Embryonic facial prominence (tissue), 1 donor: ENCODE data around the gene HIRA.
"Not testable (repeated sequence)": the region's sequence is repeated elsewhere in the genome, so short reads cannot be mapped to it uniquely, and the experiment has no call there.

Experiments
- DNase-seq: peaks from one replicate; pipeline ENCODE4 v3.0.0-alpha.2; 2016; ENCODE audit errors: extremely low spot score

The HIRA gene

DNA sequence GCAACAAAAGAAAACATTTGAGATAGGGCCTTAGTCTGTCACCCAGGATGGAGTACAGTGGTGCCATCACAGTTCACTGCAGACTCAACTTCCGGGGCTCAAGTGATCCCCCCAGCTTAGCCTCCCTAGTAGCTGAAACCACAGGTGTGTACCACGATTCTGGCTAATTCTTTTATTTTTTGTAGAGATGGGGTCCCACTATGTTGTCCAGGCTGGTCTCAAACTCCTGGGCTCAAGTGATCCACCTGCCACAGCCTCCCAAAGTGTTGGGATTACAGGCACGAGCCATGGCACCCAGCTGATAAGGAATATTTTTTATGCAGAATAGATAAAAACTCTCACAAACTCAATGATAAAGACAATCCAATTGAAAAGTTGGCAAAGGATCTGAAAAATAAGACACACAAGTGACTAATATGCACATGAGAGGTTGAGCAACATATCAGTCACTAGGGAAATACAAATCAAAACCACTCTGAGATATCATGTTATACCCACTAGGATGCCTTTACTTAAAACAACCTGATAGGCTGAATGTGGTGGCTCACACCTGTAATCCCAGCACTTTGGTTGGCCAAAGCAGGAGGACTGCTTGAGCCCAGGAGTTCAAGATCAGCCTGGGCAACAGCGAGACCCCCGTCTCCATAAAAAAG, 106.1 kb downstream of the HIRA start:
- no peak for DNase-seq

DNA sequence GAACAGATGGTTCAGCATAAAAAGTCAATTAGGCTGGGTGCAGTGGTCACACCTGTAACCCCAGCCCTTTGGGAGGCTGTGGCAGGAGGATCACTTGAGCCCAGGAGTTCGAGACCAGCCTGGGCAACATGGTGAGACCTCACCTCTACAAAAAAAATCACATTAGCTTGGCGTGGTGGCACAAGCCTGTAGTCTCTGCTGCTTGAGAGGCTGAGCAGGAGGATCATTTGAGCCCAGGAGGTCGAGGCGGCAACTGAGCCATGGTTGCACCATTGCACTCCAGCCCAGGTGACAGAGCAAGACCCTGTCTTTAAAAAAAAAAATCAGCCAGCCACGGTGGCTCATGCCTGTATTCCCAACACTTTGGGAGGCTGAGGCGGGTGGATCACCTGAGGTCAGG, 108.1 kb downstream of the HIRA start:
- not testable (repeated sequence) for DNase-seq

DNA sequence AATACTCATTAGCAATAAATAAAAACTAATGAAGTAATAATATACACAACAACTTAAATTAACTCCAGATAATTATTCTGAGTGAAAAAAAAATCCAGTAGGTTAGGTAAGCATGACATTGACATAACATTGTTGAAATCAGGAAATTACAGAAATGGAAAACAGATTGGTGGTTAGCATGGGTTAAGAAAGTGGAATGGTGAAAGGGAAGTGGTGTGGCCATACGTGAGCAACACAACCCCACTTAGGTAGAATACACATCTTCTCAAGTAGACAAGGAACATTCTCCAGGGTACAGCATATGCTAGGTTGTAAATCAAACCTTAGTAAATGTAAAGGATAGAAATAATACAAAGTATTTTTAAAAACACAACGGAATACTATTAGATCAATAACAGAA, 109.8 kb downstream of the HIRA start:
- DNase-seq = no peak

DNA sequence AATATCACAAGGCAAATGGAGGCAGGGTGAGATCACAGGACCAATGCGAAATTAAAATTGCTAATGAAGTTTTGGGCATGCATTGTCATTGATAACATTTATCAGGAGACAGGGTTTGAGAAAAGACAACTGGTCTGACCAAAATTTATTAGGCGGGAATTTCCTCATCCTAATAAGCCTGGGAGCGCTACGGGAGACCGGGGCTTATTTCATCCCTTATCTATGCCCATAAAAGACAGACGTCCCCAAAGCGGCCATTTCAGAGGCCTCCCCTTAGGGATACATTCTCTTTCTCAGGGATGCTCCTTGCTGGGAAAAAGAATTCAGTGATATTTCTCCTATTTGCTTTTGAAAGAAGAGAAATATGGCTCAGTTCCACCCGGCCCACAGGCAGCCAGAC, 111.4 kb downstream of the HIRA start:
- DNase-seq = not testable (repeated sequence)

DNA sequence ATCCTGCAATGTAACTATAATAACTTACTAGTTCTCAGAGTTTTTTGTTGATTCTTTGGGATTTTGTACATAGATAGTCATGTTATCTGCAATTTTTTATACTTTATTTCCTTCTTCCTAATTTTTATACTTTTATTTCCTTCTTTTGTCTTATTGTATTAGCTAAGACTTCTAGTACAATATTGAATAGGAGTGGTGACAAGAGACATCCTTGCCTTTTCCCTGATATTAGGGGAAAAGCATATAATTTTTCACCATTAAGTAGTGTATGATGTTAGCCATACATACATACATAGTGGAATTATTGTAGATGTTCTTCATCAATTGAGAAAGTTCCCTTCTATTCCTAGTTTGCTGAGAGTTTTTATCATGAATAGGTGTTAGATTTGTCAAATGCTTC, 112.3 kb downstream of the HIRA start:
- DNase-seq = no peak

DNA sequence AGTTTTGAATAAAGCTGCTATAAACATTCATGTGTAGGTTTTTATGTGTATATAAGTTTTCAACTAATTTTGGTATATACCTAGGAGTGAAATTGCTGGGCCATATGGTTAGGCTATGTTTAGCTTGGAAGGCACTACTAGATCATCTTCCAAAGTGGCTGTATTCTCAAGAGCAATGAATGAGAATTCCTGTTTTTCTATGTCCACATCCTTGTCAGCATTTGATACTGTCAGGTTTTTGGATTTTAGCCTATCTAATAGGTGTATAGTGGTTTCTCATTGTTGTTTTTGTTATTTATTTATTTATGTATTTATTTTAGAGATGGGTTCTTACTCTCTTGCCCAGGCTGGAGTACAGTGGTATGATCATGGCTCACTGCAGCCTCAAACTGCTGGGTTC, 113.7 kb downstream of the HIRA start:
- no peak for DNase-seq

- DNase-seq = no peak
These were observed 123.7 kb downstream of the HIRA start for GRCh38 chr22:19307872-19308271.

DNA sequence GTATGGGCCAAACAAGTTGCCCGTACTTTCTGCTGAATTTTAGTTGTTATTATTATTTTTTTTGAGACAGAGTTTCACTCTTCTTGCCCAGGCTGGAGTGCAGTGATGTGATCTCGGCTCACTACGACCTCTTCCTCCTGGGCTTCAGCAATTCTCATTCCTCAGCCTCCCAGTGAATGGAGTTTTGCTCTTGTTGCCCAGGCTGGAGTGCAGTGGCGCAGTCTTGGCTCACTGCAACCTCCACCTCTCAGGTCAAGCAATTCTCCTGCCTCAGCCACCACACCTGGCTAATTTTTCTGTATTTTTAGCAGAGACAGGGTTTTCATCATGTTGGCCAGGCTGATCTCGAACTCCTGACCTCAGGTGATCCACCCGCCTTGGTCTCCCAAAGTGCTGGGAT, 125.0 kb downstream of the HIRA start:
- DNase-seq = not testable (repeated sequence)

GRCh38 chr22:19304547-19304946, 127.0 kb downstream of the HIRA start:
- no peak for DNase-seq

- no peak for DNase-seq
These were observed 127.7 kb downstream of the HIRA start for GRCh38 chr22:19303785-19304184.

DNA sequence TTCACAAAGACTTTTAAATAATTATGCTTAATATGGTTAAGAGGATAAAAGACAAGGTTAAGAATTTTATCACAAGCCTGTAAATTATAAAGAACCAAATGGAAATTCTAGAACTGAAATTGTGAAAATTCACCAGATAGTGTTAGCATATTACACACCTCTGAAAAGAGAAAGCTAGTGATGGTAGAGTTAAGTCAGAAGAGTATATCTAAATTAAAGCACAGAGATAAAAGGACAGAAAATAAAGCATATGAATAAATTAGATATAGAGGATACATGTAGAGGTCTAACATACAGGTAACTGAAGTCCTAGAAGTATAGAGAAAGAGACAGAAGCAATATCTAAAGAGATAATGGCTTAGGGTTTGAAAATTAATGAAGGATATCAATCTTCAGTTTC, 135.8 kb downstream of the HIRA start:
- no peak for DNase-seq

GRCh38 chr22:19292458-19293230, 138.9 kb downstream of the HIRA start:
- DNase-seq = no peak

DNA sequence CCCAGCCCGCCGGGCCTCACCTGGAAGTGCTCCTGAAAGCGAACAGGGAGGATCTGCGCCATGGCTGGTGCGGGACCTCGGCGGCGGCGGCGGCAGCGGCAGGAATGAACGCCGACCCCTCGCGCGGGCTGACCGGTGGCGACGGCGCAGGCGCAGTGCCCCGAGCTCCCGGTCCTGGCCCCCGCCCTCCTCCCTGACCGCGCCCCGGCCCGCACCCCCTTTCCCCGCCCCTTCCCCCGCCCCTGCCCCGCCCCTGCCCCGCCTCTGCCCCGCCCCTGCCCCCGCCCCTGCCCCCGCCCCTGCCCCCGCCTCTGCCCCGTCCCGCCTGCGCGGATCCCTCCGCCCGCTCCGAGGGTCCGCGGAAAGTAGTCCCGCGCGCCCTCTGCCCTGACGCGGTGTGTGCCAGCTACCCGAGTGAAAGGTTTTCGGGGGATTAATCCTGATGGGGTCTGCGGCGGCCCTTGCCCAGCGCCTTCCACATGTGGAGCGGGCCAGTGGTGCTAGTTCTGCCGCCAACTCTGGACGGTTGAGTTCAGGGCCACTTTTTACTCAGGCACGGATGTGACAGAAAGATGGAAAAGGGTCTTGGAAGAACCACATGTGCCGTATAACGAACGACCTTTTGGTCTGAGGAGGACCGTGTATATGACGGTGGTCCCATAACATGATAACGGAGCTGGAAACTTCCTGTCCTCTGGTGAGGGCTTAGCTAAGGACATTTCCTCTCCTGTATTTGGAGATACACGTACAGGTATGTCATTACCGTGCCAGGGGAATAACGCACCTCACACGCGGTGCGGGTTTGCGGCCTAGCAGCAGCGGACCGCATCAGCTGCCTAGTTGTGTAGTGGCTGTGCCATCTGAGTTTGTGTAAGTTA, 139.7 kb downstream of the HIRA start, which contains the start of gene CLTCL1:
Gene CLTCL1 (minus strand): TSS at position 140 of the 878 bp plus-strand sequence. CDS start 78 bp downstream, at position 62.
- DNase-seq = peak; percentile 66

DNA sequence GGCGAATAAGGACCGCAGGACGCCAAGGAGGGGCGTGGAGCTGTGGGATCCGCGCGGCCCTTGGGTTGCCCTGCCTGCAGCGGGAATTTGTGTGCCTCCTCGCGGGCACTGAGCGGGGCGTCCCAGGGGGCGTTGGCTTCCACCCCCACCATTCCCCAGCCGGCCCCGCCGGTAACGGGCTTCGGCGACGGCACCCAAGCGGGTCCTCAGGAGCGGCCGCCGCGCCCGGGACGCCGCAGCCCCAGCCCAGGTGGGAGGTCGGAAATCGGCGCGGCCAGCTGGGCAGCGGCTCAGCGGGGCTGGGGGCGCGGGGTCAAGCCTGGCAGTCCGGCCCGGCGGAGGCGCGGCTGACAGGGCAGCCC, 140.3 kb downstream of the HIRA start:
- no peak for DNase-seq

GRCh38 chr22:19290400-19291217, 140.9 kb downstream of the HIRA start:
- no peak for DNase-seq

DNA sequence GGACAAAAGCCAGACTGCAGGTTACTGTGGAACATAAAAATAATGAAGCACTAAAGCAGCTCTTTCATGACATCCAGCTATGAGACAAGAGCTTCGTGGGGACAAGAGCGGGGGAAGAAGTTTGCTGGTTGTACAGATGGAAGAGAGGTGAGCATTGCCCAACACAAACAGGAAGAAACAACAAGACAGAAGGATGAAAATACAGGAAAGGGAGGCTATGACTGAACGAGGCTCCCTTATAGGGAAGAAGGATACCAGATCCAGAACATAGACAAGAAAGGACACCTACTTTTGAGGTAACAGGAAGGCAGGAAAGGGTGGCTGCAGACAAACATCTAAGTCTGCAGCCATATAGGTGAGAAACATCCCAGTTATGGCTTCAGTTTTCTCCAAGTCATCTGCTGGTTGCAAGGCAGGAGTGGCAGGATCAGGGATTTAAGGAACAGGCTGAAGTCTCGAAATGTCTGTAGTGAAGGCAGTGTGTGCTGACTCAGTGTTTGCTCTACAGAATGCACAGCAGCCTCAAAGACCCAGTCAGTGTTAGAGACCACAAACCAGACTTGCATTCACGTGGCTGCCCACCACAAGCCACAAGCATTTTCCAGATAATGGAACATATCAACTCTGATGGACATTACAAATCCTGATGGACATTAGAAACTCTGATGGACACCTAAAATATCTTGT, 141.9 kb downstream of the HIRA start:
- no peak for DNase-seq

DNA sequence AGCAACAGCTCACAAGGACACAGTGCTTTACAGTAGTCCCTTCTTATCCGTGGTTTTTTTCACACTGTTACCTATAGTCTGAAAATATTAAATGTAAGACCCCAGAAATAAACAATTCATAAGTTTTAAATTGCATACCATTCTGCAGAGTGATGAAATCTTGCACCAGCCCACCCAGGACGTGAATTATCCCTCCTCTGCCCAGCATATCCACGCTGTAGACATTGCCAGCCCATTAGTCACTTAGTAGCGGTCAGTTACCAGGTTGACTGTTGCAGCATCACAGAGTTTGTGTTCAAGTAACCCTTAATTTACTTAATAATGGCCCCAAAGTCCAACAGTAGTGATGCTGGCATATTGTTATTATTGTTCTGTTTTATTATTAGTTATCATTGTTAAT, 143.6 kb downstream of the HIRA start:
- no peak for DNase-seq

DNA sequence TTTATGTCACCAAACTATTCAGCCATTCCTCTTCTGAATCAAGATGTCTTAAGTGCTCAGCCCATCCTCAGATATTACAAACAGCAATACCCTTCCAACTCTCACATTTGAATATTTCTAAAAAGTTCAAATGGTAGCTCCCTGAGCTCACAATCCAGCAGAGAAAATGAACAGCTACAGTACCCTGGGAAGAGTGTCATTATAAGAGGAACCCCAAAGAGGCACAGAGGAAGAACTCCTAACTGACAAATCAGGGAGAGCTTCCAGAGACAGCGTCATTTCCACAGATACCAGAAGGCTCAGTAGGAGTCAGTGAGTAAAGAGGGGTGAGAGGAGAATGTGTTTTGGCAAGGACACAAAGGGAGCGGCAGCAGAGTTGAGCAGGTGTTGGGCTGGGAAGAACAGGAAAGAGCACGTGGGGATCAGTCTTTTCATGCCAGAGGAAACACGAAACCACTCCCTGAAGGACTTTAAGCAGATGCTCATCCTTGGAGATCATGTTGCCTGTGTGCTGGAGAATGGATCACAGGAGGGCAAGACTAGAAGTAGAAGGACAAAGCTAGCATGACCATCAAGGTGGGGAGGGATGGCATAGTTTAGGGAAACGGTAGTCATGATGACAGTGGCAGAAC, 144.3 kb downstream of the HIRA start:
- DNase-seq = no peak

DNA sequence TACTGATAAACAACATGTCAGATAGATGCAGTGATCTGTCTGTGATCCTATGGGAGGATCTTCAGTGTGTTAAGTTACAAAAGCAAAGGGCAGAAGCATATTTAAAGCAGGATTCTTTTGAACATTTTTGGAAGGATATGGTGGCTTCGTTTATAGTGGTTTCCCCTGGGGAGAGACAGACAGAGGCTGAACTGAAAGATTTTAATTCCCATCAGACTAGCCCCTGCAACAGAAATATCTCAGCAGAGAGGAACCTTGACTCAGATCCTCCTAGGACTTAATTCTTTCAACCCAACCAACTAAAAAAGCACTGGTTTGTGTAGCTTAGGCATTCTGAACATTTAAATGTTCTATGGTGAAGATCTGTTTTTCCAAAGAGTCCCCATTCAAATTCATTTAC, 145.7 kb downstream of the HIRA start:
- DNase-seq = no peak
